ENCODE results near the gene KCP. TPM values are rescaled to one million over a fixed set of nuclear protein-coding genes. Genes with fewer than 3 reads are reported as not detected.

KCP gene
- total and polyA plus RNA-seq, 2 of the 13 experiments (the other 11 are each of a cell fraction or from before 2014, with no cell fraction given) = 0.37 to 1.0 TPM

GRCh38 chr7:128862571-128863432 is 47.7 kb downstream of the KCP start, which contains the start of gene ATP6V1F (continued):
- TF ChIP-seq ZNF639 (CRISPR knock-in tag; conservative IDR thresholded peaks at IDR 0.05) (no peak), ATF7 (IDR thresholded peaks at IDR 0.05) (no peak), ATF7 (CRISPR knock-in tag; IDR thresholded peaks at IDR 0.05) (0 out of 2 replicates have a peak, but pooled peaks have one; percentile 56), ZNF598 (CRISPR knock-in tag; IDR thresholded peaks at IDR 0.05; ENCODE audit: borderline replicate concordance) (no peak), SAFB2 (CRISPR knock-in tag; IDR thresholded peaks at IDR 0.05; ENCODE audit: borderline replicate concordance, low read depth) (peak; percentile 69; the same call in 1 of the 2 replicates), AHR (CRISPR knock-in tag; IDR thresholded peaks at IDR 0.05) (no peak), DZIP1 (CRISPR knock-in tag; IDR thresholded peaks at IDR 0.05) (no peak), IKZF4 (CRISPR knock-in tag; IDR thresholded peaks at IDR 0.05; ENCODE audit: borderline replicate concordance, low read depth, not compliant biosample characterization) (no peak), RFXANK (CRISPR knock-in tag; IDR thresholded peaks at IDR 0.05) (no peak), SP140L (CRISPR knock-in tag; IDR thresholded peaks at IDR 0.05; ENCODE audit: borderline replicate concordance) (no peak), RNF219 (CRISPR knock-in tag; IDR thresholded peaks at IDR 0.05) (no peak), HNF4G (IDR thresholded peaks at IDR 0.05; ENCODE audit: borderline replicate concordance, low read depth, low read length) (no peak), HNF4G (CRISPR knock-in tag; IDR thresholded peaks at IDR 0.05; ENCODE audit: borderline replicate concordance, low read depth) (no peak), MTA3 (CRISPR knock-in tag; IDR thresholded peaks at IDR 0.05) (no peak), ZNF891 (CRISPR knock-in tag; IDR thresholded peaks at IDR 0.05) (0 out of 2 replicates have a peak, but pooled peaks have one; percentile 8)
- TF ChIP-seq, protein P1, sequence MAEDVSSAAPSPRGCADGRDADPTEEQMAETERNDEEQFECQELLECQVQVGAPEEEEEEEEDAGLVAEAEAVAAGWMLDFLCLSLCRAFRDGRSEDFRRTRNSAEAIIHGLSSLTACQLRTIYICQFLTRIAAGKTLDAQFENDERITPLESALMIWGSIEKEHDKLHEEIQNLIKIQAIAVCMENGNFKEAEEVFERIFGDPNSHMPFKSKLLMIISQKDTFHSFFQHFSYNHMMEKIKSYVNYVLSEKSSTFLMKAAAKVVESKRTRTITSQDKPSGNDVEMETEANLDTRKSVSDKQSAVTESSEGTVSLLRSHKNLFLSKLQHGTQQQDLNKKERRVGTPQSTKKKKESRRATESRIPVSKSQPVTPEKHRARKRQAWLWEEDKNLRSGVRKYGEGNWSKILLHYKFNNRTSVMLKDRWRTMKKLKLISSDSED (CRISPR knock-in tag; IDR thresholded peaks at IDR 0.05) = no peak
- TF ChIP-seq, protein P2, sequence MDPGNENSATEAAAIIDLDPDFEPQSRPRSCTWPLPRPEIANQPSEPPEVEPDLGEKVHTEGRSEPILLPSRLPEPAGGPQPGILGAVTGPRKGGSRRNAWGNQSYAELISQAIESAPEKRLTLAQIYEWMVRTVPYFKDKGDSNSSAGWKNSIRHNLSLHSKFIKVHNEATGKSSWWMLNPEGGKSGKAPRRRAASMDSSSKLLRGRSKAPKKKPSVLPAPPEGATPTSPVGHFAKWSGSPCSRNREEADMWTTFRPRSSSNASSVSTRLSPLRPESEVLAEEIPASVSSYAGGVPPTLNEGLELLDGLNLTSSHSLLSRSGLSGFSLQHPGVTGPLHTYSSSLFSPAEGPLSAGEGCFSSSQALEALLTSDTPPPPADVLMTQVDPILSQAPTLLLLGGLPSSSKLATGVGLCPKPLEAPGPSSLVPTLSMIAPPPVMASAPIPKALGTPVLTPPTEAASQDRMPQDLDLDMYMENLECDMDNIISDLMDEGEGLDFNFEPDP (CRISPR knock-in tag; conservative IDR thresholded peaks at IDR 0.05) = no peak
- TF ChIP-seq, protein P3, sequence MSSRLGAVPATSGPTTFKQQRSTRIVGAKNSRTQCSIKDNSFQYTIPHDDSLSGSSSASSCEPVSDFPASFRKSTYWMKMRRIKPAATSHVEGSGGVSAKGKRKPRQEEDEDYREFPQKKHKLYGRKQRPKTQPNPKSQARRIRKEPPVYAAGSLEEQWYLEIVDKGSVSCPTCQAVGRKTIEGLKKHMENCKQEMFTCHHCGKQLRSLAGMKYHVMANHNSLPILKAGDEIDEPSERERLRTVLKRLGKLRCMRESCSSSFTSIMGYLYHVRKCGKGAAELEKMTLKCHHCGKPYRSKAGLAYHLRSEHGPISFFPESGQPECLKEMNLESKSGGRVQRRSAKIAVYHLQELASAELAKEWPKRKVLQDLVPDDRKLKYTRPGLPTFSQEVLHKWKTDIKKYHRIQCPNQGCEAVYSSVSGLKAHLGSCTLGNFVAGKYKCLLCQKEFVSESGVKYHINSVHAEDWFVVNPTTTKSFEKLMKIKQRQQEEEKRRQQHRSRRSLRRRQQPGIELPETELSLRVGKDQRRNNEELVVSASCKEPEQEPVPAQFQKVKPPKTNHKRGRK (CRISPR knock-in tag; IDR thresholded peaks at IDR 0.05) = no peak
